Activated CD8-positive, alpha-beta T cell treated with anti-CD3 and anti-CD28 coated beads for 36 hours (primary cell): ENCODE results near the gene SMIM17. TPM values are rescaled to one million over a fixed set of nuclear protein-coding genes. Genes with fewer than 3 reads are reported as not detected.

Experiments used
- ATAC-seq: fragments of 200-7000 bp; cut with Tn5 transposase; one replicate; pipeline ENCODE4 v1.10.0; 2021; ENCODE audit warnings: mild to moderate bottlenecking, moderate library complexity
- CTCF ChIA-PET: fragments of 350-600 bp; sonication (Branson Sonifier 250); formaldehyde crosslinking; loops from one replicate; lab custom pipeline; 2021; ENCODE audit warnings: antibody characterized with exemption; lab: Charles Lee
- POLR2A ChIA-PET: fragments of 350-600 bp; sonication (Branson Sonifier 250); formaldehyde crosslinking; loops from one replicate; lab custom pipeline; 2021; ENCODE audit warnings: antibody characterized with exemption; lab: Charles Lee
- DNase-seq: peaks from one replicate; pipeline ENCODE4 v3.0.0-alpha.2; 2020
- H3K27ac Mint-ChIP-seq: one replicate; pipeline ENCODE4 v1.8.0; 2021; ENCODE audit warnings: mild to moderate bottlenecking, mixed read lengths
- H3K27me3 Mint-ChIP-seq: one replicate; pipeline ENCODE4 v1.8.0; 2021; ENCODE audit warnings: mixed read lengths
- H3K36me3 Mint-ChIP-seq: one replicate; pipeline ENCODE4 v1.8.0; 2021; ENCODE audit warnings: low read depth, mixed read lengths
- H3K4me1 Mint-ChIP-seq: one replicate; pipeline ENCODE4 v1.8.0; 2021; ENCODE audit warnings: low read depth, mixed read lengths
- H3K4me3 Mint-ChIP-seq: one replicate; pipeline ENCODE4 v1.8.0; 2021; ENCODE audit warnings: mild to moderate bottlenecking, moderate library complexity, mixed read lengths
- H3K9me3 Mint-ChIP-seq: one replicate; pipeline ENCODE4 v1.8.0; 2021; ENCODE audit warnings: mixed read lengths
- CTCF ChIP-seq: fragments of 200-600 bp; IDR thresholded peaks from one replicate; pipeline ENCODE4 v1.8.0; 2022; ENCODE audit warnings: antibody characterized with exemption, mild to moderate bottlenecking
- intact Hi-C: fragments of 100-400 bp; cut with micrococcal nuclease; formaldehyde crosslinking; loops from one replicate; pipeline ENCODE4 v1.10.0; 2022
- total RNA-seq, 2 experiments: library from RNA; stranded (reverse); gene quantifications; one replicate each; pipeline ENCODE4 v1.2.3, GENCODE V29; 2021

SMIM17 gene
- total RNA-seq, 2 experiments from 2014 or later: not detected

GRCh38 chr19:56596676-56597075, 46.3 kb upstream of the SMIM17 start:
- Mint-ChIP-seq H3K36me3 (peaks cover 45% of the 10 kb centered on the region), H3K4me3 (no peak overlapping the region), H3K4me1 (peaks cover 10% of the 10 kb centered on the region), H3K9me3 (peaks cover 40% of the 10 kb centered on the region), H3K27me3 (no peaks in the 10 kb centered on the region), H3K27ac (no peak overlapping the region)
- intact Hi-C loops: no loop called here
- ATAC-seq (no peak), DNase-seq (no peak)
- TF ChIP-seq CTCF: no peak
- CTCF ChIA-PET: no interaction called here
- POLR2A ChIA-PET: no interaction called here

- DNase-seq: no peak
Measured at GRCh38 chr19:56597696-56598095, 45.3 kb upstream of the SMIM17 start.

GRCh38 chr19:56601375-56601774, 41.6 kb upstream of the SMIM17 start:
- ATAC-seq (no peak), DNase-seq (no peak)
- ChIA-PET CTCF (no interaction called here), POLR2A (no interaction called here)
- Mint-ChIP-seq H3K27me3 (no peaks in the 10 kb centered on the region), H3K9me3 (peaks cover 50% of the 10 kb centered on the region), H3K4me1 (peaks cover 4% of the 10 kb centered on the region), H3K27ac (no peak overlapping the region), H3K36me3 (peaks cover 81% of the 10 kb centered on the region), H3K4me3 (no peak overlapping the region)
- TF ChIP-seq CTCF: no peak
- intact Hi-C loops: no loop called here

More at GRCh38 chr19:56597696-56598095, 45.3 kb upstream of the SMIM17 start:
- intact Hi-C loops: no loop called here
- peaks cover 56% of the 10 kb centered on the region for H3K36me3 Mint-ChIP-seq
- TF ChIP-seq CTCF: no peak
- no peak for ATAC-seq
- peaks cover 35% of the 10 kb centered on the region for H3K9me3 Mint-ChIP-seq
- H3K4me3 Mint-ChIP-seq: no peak overlapping the region
- no peak overlapping the region for H3K27ac Mint-ChIP-seq
- ChIA-PET CTCF (no interaction called here), POLR2A (no interaction called here)
- H3K27me3 Mint-ChIP-seq: no peaks in the 10 kb centered on the region
- peaks cover 10% of the 10 kb centered on the region for H3K4me1 Mint-ChIP-seq

- H3K27me3 Mint-ChIP-seq: no peaks in the 10 kb centered on the region
- H3K4me3 Mint-ChIP-seq: no peak overlapping the region
- intact Hi-C loops: no loop called here
- H3K9me3 Mint-ChIP-seq: peaks cover 59% of the 10 kb centered on the region
- ChIA-PET POLR2A (no interaction called here), CTCF (no interaction called here)
- ATAC-seq (no peak), DNase-seq (no peak)
- H3K36me3 Mint-ChIP-seq: peaks cover 84% of the 10 kb centered on the region
- peaks cover 4% of the 10 kb centered on the region for H3K4me1 Mint-ChIP-seq
- TF ChIP-seq CTCF: no peak
- H3K27ac Mint-ChIP-seq: no peak overlapping the region
Measured at GRCh38 chr19:56603829-56604228, 39.1 kb upstream of the SMIM17 start.

GRCh38 chr19:56608274-56608964, 34.5 kb upstream of the SMIM17 start:
- ATAC-seq: no peak
- no peaks in the 10 kb centered on the region for H3K27me3 Mint-ChIP-seq
- H3K36me3 Mint-ChIP-seq: peaks cover 87% of the 10 kb centered on the region

More at GRCh38 chr19:56608274-56608964, 34.5 kb upstream of the SMIM17 start:
- Mint-ChIP-seq H3K4me1 (no peaks in the 10 kb centered on the region), H3K4me3 (no peak overlapping the region), H3K27ac (no peak overlapping the region), H3K9me3 (peaks cover 71% of the 10 kb centered on the region)
- ChIA-PET POLR2A (no interaction called here), CTCF (no interaction called here)
- no peak for DNase-seq
- intact Hi-C loops: no loop called here
- no peak for TF ChIP-seq CTCF
